ENCODE measurements around the gene NEGR1.

- TF ChIP-seq, protein P1, sequence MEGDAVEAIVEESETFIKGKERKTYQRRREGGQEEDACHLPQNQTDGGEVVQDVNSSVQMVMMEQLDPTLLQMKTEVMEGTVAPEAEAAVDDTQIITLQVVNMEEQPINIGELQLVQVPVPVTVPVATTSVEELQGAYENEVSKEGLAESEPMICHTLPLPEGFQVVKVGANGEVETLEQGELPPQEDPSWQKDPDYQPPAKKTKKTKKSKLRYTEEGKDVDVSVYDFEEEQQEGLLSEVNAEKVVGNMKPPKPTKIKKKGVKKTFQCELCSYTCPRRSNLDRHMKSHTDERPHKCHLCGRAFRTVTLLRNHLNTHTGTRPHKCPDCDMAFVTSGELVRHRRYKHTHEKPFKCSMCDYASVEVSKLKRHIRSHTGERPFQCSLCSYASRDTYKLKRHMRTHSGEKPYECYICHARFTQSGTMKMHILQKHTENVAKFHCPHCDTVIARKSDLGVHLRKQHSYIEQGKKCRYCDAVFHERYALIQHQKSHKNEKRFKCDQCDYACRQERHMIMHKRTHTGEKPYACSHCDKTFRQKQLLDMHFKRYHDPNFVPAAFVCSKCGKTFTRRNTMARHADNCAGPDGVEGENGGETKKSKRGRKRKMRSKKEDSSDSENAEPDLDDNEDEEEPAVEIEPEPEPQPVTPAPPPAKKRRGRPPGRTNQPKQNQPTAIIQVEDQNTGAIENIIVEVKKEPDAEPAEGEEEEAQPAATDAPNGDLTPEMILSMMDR (IDR thresholded peaks at IDR 0.05): no peak
- TF ChIP-seq POLR2A (IDR thresholded peaks at IDR 0.05) (no peak), EP300 (IDR thresholded peaks at IDR 0.05; ENCODE audit: low read depth) (no peak)
Observed at GRCh38 chr1:71908871-71909390, 373.4 kb downstream of the NEGR1 start.

Measured in transverse colon (tissue), 3 donors.